Common myeloid progenitor, CD34-positive (primary cell): ENCODE results near the gene OPHN1.

Experiments used
- CTCF ChIA-PET: fragments of 350-600 bp; sonication (Branson Sonifier 250); formaldehyde crosslinking; loops from one replicate; lab custom pipeline; 2021; ENCODE audit warnings: antibody characterized with exemption; lab: Charles Lee
- POLR2A ChIA-PET: fragments of 350-600 bp; sonication (Branson Sonifier 250); formaldehyde crosslinking; loops from one replicate; lab custom pipeline; 2021; ENCODE audit warnings: antibody characterized with exemption; lab: Charles Lee
- DNase-seq, 3 donors: peaks; one replicate each; pipeline versions ENCODE4 v3.0.0 to v3.0.0-alpha.2; 2013
- H3K27ac ChIP-seq, 2 experiments: 1 replicate in 1 of 2; 2 replicates in 1 of 2; pipeline ENCODE4 v1.7.0; 2013; ENCODE audit warnings: inconsistent platforms in 2 of 2, low read length in 2 of 2, mild to moderate bottlenecking in 2 of 2, low read depth in 1 of 2, moderate library complexity in 1 of 2; ENCODE audit not compliant: severe bottlenecking in 2 of 2, insufficient read depth in 1 of 2, poor library complexity in 1 of 2
- H3K27me3 ChIP-seq, 5 experiments: replicated peaks in 2 of 5; 1 replicate in 3 of 5; 2 replicates in 2 of 5; pipeline versions ENCODE4 v1.6.1 to v1.7.0; 2013; ENCODE audit warnings: low read length in 4 of 5, mild to moderate bottlenecking in 2 of 5, moderate library complexity in 2 of 5, inconsistent platforms in 1 of 5; ENCODE audit not compliant: insufficient read depth in 5 of 5, control insufficient read depth in 4 of 5
- H3K36me3 ChIP-seq, 4 experiments: 1 replicate in 2 of 4; 2 replicates in 2 of 4; pipeline versions ENCODE4 v1.6.1 to v1.7.0; 2013; ENCODE audit warnings: low read length in 3 of 4, control low read depth in 1 of 4, mild to moderate bottlenecking in 1 of 4; ENCODE audit not compliant: control insufficient read depth in 4 of 4, insufficient read depth in 4 of 4
- H3K4me1 ChIP-seq, 4 experiments: 1 replicate in 3 of 4; 2 replicates in 1 of 4; pipeline versions ENCODE4 v1.6.1 to v1.7.1; 2013; ENCODE audit warnings: low read length in 3 of 4, mild to moderate bottlenecking in 3 of 4, control low read depth in 1 of 4, inconsistent platforms in 1 of 4, moderate library complexity in 1 of 4; ENCODE audit not compliant: control insufficient read depth in 4 of 4, insufficient read depth in 4 of 4; ENCODE audit errors: control extremely low read depth in 1 of 4
- H3K4me3 ChIP-seq, 7 experiments: 1 replicate in 4 of 7; 2 replicates in 3 of 7; pipeline versions ENCODE4 v1.5.1 to v1.7.0; 2013; ENCODE audit warnings: mild to moderate bottlenecking in 7 of 7, low read length in 6 of 7, moderate library complexity in 6 of 7, inconsistent platforms in 2 of 7, low read depth in 2 of 7, control low read depth in 1 of 7; ENCODE audit not compliant: insufficient read depth in 4 of 7, control insufficient read depth in 1 of 7; ENCODE audit errors: extremely low read depth in 1 of 7
- H3K9me3 ChIP-seq, 5 experiments: 1 replicate in 4 of 5; 2 replicates in 1 of 5; pipeline versions ENCODE4 v1.6.1 to v1.7.1; 2013; ENCODE audit warnings: low read length in 4 of 5, mild to moderate bottlenecking in 2 of 5, inconsistent platforms in 1 of 5, low read depth in 1 of 5, moderate library complexity in 1 of 5; ENCODE audit not compliant: control insufficient read depth in 4 of 5, insufficient read depth in 2 of 5; ENCODE audit errors: control extremely low read depth in 1 of 5
- WGBS: methylation state at CpG from one replicate; pipeline ENCODE4 v1.1.5; 2013; ENCODE audit not compliant: insufficient coverage; 5-methylcytosine and 5-hydroxymethylcytosine counted together

Gene OPHN1

GRCh38 chrX:68461576-68461975, 28.3 kb upstream of the OPHN1 start:
- Histone ChIP-seq H3K4me3 (no peak overlapping the region), H3K27ac (no peak overlapping the region), H3K4me1 (no peaks in the 10 kb centered on the region), H3K9me3 (no peaks in the 10 kb centered on the region), H3K27me3 (no peaks in the 10 kb centered on the region), H3K36me3 (no peaks in the 10 kb centered on the region)
- POLR2A ChIA-PET = no interaction called here
- no peak for DNase-seq
- CTCF ChIA-PET = no interaction called here

- 50% methylated on average over 6 of the region's 6 CpGs for WGBS
- DNase-seq = no peak
- H3K27me3 ChIP-seq = no peaks in the 10 kb centered on the region
- H3K36me3 ChIP-seq = no peaks in the 10 kb centered on the region
- H3K4me1 ChIP-seq = no peaks in the 10 kb centered on the region
- CTCF ChIA-PET = no interaction called here
- H3K27ac ChIP-seq = no peak overlapping the region
- POLR2A ChIA-PET = no interaction called here
- H3K9me3 ChIP-seq = no peaks in the 10 kb centered on the region
- H3K4me3 ChIP-seq = no peak overlapping the region
These were observed 27.8 kb upstream of the OPHN1 start for GRCh38 chrX:68461093-68461492.

- WGBS = 100% methylated on average over 1 of the region's 4 CpGs
- no peaks in the 10 kb centered on the region for H3K27me3 ChIP-seq
- POLR2A ChIA-PET = no interaction called here
- no peak overlapping the region for H3K4me3 ChIP-seq
- no peaks in the 10 kb centered on the region for H3K9me3 ChIP-seq
- CTCF ChIA-PET = no interaction called here
- no peak overlapping the region for H3K27ac ChIP-seq
- no peaks in the 10 kb centered on the region for H3K4me1 ChIP-seq
- no peak for DNase-seq
- H3K36me3 ChIP-seq = no peaks in the 10 kb centered on the region
These were observed 21.8 kb upstream of the OPHN1 start for GRCh38 chrX:68455151-68455510.

DNA sequence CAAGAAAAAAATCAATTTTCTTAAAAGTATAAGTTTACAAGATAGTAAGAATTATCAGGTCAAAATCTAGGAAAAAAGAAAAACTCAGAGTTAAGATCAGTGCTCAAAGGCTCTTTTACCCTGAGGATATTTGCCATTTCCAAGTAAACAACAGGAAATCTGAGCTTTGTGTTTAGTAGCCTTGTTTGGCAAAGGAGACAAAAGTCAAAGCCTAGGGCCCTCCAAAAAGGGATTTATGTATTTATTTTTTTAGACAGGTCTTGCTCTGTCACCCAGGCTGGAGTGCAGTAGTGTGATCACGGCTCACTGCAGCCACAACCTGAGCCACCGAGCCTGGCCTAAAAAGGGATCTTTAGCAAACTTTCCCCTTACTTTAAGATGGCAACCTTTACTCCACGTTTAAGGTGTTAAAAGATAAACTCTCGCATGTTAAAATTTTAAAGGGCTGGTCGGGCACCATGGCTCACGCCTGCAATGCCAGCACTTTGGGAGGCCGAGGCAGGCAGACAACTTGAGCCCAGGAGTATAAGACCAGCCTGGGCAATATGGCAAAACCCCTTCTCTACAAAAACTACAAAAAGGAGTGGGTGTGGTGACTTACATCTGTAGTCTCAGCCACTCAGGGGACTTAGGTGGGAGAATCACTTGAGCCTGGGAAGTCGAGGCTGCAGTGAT, 21.3 kb upstream of the OPHN1 start:
- H3K4me1 ChIP-seq = no peaks in the 10 kb centered on the region
- H3K9me3 ChIP-seq = no peaks in the 10 kb centered on the region
- no peak overlapping the region for H3K27ac ChIP-seq
- WGBS = 87% methylated on average over 7 of the region's 8 CpGs
- no peak for DNase-seq
- POLR2A ChIA-PET = no interaction called here
- no peaks in the 10 kb centered on the region for H3K27me3 ChIP-seq
- CTCF ChIA-PET = no interaction called here
- no peaks in the 10 kb centered on the region for H3K36me3 ChIP-seq
- H3K4me3 ChIP-seq = no peak overlapping the region

GRCh38 chrX:68451720-68452119, 18.4 kb upstream of the OPHN1 start:
- Histone ChIP-seq H3K27me3 (peaks cover 0 to 5% (median 0%) of the 10 kb centered on the region in 5 experiments), H3K9me3 (no peaks in the 10 kb centered on the region), H3K36me3 (no peaks in the 10 kb centered on the region), H3K27ac (no peak overlapping the region), H3K4me1 (no peaks in the 10 kb centered on the region), H3K4me3 (no peak overlapping the region)
- POLR2A ChIA-PET = no interaction called here
- WGBS = no CpG with 5 or more reads among the region's 8 CpGs
- CTCF ChIA-PET = no interaction called here
- DNase-seq = no peak

- no peaks in the 10 kb centered on the region for H3K36me3 ChIP-seq
- CTCF ChIA-PET = interaction anchor here (1.7 kb wide), 1 partner anchor 11 kb away, joined by 4 read pairs; the partner anchor contains the start of gene OPHN1
- WGBS = 70% methylated on average over 3 of the region's 6 CpGs
- DNase-seq = peak; percentile 61 to 91 (median 89)
- H3K4me1 ChIP-seq = peaks cover 0 to 18% (median 6%) of the 10 kb centered on the region in 4 experiments
- POLR2A ChIA-PET = no interaction called here
- no peaks in the 10 kb centered on the region for H3K9me3 ChIP-seq
- H3K4me3 ChIP-seq = no peak overlapping the region
- peaks cover 0 to 10% (median 0%) of the 10 kb centered on the region in 5 experiments for H3K27me3 ChIP-seq
- H3K27ac ChIP-seq = no peak overlapping the region
These were observed 10.0 kb upstream of the OPHN1 start for GRCh38 chrX:68443155-68443868.

DNA sequence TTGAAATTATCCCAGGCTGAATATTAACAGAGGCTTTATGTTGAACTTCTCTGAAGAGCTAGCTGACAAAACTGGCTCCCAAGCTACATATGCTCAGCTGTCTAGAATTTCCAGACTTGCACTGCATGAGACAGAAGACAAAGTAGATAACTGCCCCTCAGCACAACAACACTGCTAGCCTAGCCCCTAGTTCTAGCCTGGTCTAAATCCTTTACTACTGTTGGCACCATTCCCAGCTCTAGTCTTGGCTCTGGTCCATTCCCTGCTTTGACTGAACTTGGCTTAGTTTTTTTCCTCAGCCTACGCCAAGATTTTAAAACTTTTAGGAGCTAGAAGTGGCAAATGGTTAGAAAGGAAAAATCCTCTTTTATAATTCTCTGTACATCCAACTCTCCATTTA, 7.6 kb upstream of the OPHN1 start:
- H3K4me3 ChIP-seq = no peak overlapping the region
- WGBS = no CpG with 5 or more reads among the region's 1 CpG
- POLR2A ChIA-PET = no interaction called here
- no peaks in the 10 kb centered on the region for H3K9me3 ChIP-seq
- CTCF ChIA-PET = no interaction called here
- peaks cover 0 to 4% (median 0%) of the 10 kb centered on the region in 5 experiments for H3K27me3 ChIP-seq
- no peak for DNase-seq
- H3K4me1 ChIP-seq = peaks cover 0 to 18% (median 6%) of the 10 kb centered on the region in 4 experiments
- no peak overlapping the region for H3K27ac ChIP-seq
- H3K36me3 ChIP-seq = no peaks in the 10 kb centered on the region
